Measurements from ENCODE around the gene PLA1A. TPM values are rescaled to one million over a fixed set of nuclear protein-coding genes. Genes with fewer than 3 reads are reported as not detected.

Gene PLA1A
- total RNA-seq, 1 donor from 2014 or later, result 37.6 TPM

DNA sequence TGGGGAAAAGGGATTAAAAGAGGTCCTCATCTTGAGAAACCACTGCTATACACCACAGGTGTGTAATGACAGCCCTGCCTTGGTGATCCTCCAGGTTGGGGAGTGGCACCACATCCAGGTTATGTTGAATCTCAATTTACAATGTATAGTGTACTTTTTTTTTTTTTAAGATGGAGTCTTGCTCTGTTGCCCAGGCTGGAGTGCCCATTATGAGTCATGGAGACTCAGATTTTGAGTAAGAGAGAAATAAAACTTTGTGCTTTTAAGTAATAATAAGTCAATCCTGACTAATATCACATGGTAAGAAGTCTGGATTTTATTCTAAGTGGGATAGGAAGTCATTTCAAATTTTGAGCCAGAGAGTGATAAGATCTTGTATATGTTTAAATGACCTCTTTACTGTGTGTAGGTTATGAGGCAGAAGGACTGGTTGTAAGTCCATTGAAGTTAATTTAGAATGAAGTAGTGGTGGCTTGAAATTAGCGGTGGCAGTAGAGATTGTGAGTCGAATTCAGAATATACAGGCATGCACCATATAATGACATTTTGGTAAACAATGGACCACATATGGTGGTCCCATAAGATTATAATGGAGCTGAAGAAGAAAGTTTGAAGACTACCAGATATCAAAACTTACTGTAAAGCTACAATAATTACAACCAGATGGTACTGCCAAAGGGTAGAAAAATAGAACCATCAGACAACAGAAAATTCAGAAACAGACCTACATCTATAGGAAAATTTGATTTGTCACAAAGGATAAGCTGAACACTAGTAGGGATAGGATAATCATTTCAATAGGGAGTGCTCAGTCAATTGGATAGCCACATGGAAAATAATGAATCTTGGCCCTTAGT, 42.0 kb downstream of the PLA1A start:
- ATAC-seq (no peak), DNase-seq (no peak)
- Histone ChIP-seq H3K27ac (peak overlapping the region; percentile 86), H3K4me3 (no peak overlapping the region), H3K4me1 (peaks cover 37% of the 10 kb centered on the region), H3K9me3 (no peaks in the 10 kb centered on the region), H3K36me3 (no peaks in the 10 kb centered on the region), H3K27me3 (no peaks in the 10 kb centered on the region)
- TF ChIP-seq, protein P1, sequence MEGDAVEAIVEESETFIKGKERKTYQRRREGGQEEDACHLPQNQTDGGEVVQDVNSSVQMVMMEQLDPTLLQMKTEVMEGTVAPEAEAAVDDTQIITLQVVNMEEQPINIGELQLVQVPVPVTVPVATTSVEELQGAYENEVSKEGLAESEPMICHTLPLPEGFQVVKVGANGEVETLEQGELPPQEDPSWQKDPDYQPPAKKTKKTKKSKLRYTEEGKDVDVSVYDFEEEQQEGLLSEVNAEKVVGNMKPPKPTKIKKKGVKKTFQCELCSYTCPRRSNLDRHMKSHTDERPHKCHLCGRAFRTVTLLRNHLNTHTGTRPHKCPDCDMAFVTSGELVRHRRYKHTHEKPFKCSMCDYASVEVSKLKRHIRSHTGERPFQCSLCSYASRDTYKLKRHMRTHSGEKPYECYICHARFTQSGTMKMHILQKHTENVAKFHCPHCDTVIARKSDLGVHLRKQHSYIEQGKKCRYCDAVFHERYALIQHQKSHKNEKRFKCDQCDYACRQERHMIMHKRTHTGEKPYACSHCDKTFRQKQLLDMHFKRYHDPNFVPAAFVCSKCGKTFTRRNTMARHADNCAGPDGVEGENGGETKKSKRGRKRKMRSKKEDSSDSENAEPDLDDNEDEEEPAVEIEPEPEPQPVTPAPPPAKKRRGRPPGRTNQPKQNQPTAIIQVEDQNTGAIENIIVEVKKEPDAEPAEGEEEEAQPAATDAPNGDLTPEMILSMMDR (IDR thresholded peaks at IDR 0.05), result no peak
- intact Hi-C loops (cut with DNase I), result no loop called here

DNA sequence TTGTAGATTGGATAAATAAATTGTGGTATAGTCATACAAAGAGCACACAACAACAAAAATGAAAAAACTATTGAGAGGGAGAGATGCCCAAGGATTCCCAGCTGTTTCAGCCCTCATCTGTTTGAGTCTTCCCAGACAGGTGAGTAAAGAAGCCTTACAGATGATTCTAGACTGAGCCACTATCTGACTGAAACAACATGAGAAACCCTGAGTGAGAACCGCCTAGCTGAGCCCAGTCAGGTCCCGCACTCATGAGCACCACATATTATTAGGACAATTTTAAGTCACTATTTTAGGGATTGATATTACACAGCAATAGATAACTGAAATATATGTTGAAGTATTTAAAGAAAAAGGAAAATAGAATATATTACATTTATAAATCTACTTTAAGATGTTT, 43.7 kb downstream of the PLA1A start:
- no peak overlapping the region for H3K27ac ChIP-seq
- DNase-seq (no peak), ATAC-seq (no peak)
- TF ChIP-seq, protein P1 (IDR thresholded peaks at IDR 0.05), result no peak
- peaks cover 34% of the 10 kb centered on the region for H3K4me1 ChIP-seq
- no peaks in the 10 kb centered on the region for H3K27me3 ChIP-seq
- intact Hi-C loops (cut with DNase I), result no loop called here
- no peaks in the 10 kb centered on the region for H3K9me3 ChIP-seq
- H3K4me3 ChIP-seq, result no peak overlapping the region
- no peaks in the 10 kb centered on the region for H3K36me3 ChIP-seq

DNA sequence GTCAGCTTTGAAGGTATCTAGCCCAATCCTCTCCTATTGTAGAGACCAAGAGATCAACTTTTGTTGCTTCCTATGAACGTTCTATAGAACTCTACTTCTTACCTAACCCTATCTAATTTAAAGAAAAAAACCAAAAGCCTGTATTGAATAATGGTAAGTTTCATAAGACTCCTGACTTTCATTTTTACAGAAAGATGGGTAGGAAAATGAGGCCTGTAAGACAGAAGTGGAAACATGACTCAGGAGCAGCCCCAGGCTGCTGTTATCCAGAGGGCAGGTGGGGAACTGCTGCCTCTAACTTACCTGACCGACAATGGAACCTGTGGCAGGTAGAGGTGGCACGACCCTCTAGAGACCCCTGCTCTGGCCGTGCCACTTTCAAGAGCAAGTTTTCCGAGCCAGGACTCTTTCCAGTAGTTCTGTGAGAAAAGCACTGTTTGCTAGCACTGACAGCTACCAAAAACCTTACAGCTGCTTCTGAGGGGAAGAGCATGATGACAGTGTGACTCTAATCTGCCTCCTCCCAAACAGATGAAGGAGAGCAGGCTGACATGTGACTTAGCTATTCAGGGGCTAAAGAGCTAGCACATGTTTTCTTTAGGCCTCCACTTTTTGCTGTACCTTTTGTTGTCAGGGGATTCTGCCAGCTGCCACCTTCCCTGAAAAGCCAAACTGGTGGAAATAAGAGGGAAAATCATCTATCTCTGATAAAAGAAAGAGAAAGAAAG, 45.2 kb downstream of the PLA1A start:
- Histone ChIP-seq H3K27me3 (no peaks in the 10 kb centered on the region), H3K27ac (no peak overlapping the region), H3K4me1 (peaks cover 29% of the 10 kb centered on the region), H3K4me3 (no peak overlapping the region), H3K36me3 (no peaks in the 10 kb centered on the region), H3K9me3 (no peaks in the 10 kb centered on the region)
- ATAC-seq, result peak; percentile 18
- TF ChIP-seq, protein P1 (IDR thresholded peaks at IDR 0.05), result no peak
- DNase-seq, result no peak
- intact Hi-C loops (cut with DNase I), result no loop called here

DNA sequence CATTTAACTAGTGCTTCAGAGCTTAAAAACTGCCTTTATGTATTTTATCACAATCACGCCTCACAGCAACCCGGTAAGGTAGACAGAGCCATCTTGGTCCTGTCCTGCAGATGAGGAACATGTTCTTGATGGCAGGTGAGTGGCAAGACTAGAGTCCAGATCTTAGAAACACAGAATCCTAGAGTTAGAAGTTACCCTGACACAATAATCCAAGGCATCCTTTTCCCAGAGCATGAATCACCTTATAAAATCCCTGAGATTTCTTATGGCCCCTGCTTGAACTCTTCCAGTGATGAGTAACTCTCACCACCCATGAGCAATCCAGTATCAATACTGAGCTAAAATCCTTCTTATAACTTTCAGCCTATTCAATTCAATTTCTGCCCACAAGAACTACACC, 45.8 kb downstream of the PLA1A start:
- no peaks in the 10 kb centered on the region for H3K36me3 ChIP-seq
- intact Hi-C loops (cut with DNase I), result no loop called here
- H3K9me3 ChIP-seq, result no peaks in the 10 kb centered on the region
- ATAC-seq (no peak), DNase-seq (no peak)
- no peaks in the 10 kb centered on the region for H3K27me3 ChIP-seq
- no peak overlapping the region for H3K27ac ChIP-seq
- TF ChIP-seq, protein P1 (IDR thresholded peaks at IDR 0.05), result no peak
- no peak overlapping the region for H3K4me3 ChIP-seq
- H3K4me1 ChIP-seq, result peaks cover 29% of the 10 kb centered on the region

DNA sequence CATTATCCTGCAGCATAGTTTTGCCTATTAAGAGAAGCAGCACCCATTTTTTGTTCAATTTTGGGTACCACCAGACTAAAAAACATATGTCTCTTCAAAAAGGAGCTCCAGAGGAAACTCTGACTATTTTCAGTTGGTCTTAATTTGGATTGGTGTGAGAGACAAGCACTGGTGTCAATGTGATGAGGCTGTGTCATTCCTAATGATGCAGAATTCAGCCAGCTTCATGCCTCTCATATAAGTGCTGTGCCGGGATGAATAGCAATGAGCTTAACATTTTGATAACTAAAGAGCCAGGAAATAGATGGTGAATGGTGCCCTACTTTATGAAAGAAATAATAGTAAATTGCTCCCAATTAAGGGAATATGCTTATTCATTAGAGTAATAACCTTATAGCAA, 46.8 kb downstream of the PLA1A start:
- no peak overlapping the region for H3K4me3 ChIP-seq
- DNase-seq (no peak), ATAC-seq (no peak)
- H3K4me1 ChIP-seq, result peaks cover 20% of the 10 kb centered on the region
- no peaks in the 10 kb centered on the region for H3K36me3 ChIP-seq
- H3K27me3 ChIP-seq, result no peaks in the 10 kb centered on the region
- intact Hi-C loops (cut with DNase I), result no loop called here
- H3K27ac ChIP-seq, result no peak overlapping the region
- H3K9me3 ChIP-seq, result no peaks in the 10 kb centered on the region
- TF ChIP-seq, protein P1 (IDR thresholded peaks at IDR 0.05), result no peak

All from upper lobe of right lung (tissue), 1 donor.